Endodermal cell (in vitro differentiated cells): ENCODE measurements around the gene SLC24A2. TPM values are rescaled to one million over a fixed set of nuclear protein-coding genes. Genes with fewer than 3 reads are reported as not detected.

Source experiments
- DNase-seq: peaks from one replicate; pipeline ENCODE4 v3.0.0-alpha.2; 2017
- H3K27ac ChIP-seq: 2 replicates; pipeline ENCODE4 v1.5.1; 2013; ENCODE audit warnings: mild to moderate bottlenecking, low read depth, low read length, moderate library complexity
- H3K27me3 ChIP-seq: 2 replicates; pipeline ENCODE4 v1.6.1; 2013; ENCODE audit warnings: mild to moderate bottlenecking, low read length, moderate library complexity; ENCODE audit not compliant: insufficient read depth, control insufficient read depth, poor library complexity, severe bottlenecking
- H3K36me3 ChIP-seq: 2 replicates; pipeline ENCODE4 v1.7.0; 2013; ENCODE audit warnings: mild to moderate bottlenecking, low read length, moderate library complexity; ENCODE audit not compliant: control insufficient read depth, insufficient read depth
- H3K4me1 ChIP-seq: one replicate; pipeline ENCODE4 v1.7.0; 2013; ENCODE audit warnings: low read length; ENCODE audit not compliant: control insufficient read depth, insufficient read depth
- H3K4me3 ChIP-seq: 2 replicates; pipeline ENCODE4 v1.5.1; 2013; ENCODE audit warnings: mild to moderate bottlenecking, low read length, moderate library complexity
- H3K9ac ChIP-seq: 2 replicates; pipeline ENCODE4 v1.6.1; 2013; ENCODE audit warnings: mild to moderate bottlenecking, low read length, moderate library complexity; ENCODE audit not compliant: poor library complexity, severe bottlenecking; ENCODE audit errors: extremely low read depth
- H3K9me3 ChIP-seq: 2 replicates; pipeline ENCODE4 v1.6.1; 2013; ENCODE audit warnings: mild to moderate bottlenecking, low read length, moderate library complexity; ENCODE audit not compliant: control insufficient read depth
- H3K27ac Mint-ChIP-seq: 2 replicates; pipeline ENCODE4 v1.8.0; 2020; ENCODE audit warnings: mixed read lengths
- H3K27me3 Mint-ChIP-seq: 2 replicates; pipeline ENCODE4 v1.8.0; 2021; ENCODE audit warnings: mild to moderate bottlenecking, mixed read lengths; ENCODE audit not compliant: insufficient read depth
- H3K36me3 Mint-ChIP-seq: 2 replicates; pipeline ENCODE4 v1.8.0; 2020; ENCODE audit warnings: low read depth, mixed read lengths
- H3K4me1 Mint-ChIP-seq: 2 replicates; pipeline ENCODE4 v1.8.0; 2020; ENCODE audit warnings: mixed read lengths
- H3K4me3 Mint-ChIP-seq: 2 replicates; pipeline ENCODE4 v1.8.0; 2020; ENCODE audit warnings: mild to moderate bottlenecking, moderate library complexity, mixed read lengths
- H3K9me3 Mint-ChIP-seq: 2 replicates; pipeline ENCODE4 v1.8.0; 2020; ENCODE audit warnings: mild to moderate bottlenecking, mixed read lengths
- CTCF ChIP-seq: fragments of 200-600 bp; sonication (generic); conservative IDR thresholded peaks from 2 replicates; pipeline ENCODE4 v1.5.0; 2021; ENCODE audit warnings: antibody characterized with exemption, mild to moderate bottlenecking
- WGBS, 2 experiments: methylation state at CpG; one replicate each; pipeline versions ENCODE4 v1.1.5 to v1.1.7; 2013; ENCODE audit warnings: missing lambda C conversion rate in 2 of 2, mixed read lengths in 1 of 2; ENCODE audit not compliant: insufficient coverage in 1 of 2, insufficient read length in 1 of 2; 5-methylcytosine and 5-hydroxymethylcytosine counted together
- total RNA-seq, 2 donors: library from RNA; stranded (reverse); fragmentation: NEBNext Ultra II Directional in 1 of 2; extraction: Animal tissue kit (Norgen Biotek cat#: 25700) in 1 of 2; gene quantifications; 2 replicates in 1 of 2; 3 replicates in 1 of 2; pipeline ENCODE4 v1.2.1, GENCODE V29; 2021

The SLC24A2 gene
- total RNA-seq, 2 donors from 2014 or later = 0.48 to 0.82 TPM

- no peaks in the 10 kb centered on the region for H3K36me3 ChIP-seq
- H3K4me3 Mint-ChIP-seq = no peak overlapping the region
- H3K4me1 ChIP-seq = peaks cover 4% of the 10 kb centered on the region
- peaks cover 3% of the 10 kb centered on the region for H3K27me3 ChIP-seq
- TF ChIP-seq CTCF = no peak
- peaks cover 16% of the 10 kb centered on the region for H3K27me3 Mint-ChIP-seq
- H3K9ac ChIP-seq = no peak overlapping the region
- no peaks in the 10 kb centered on the region for H3K9me3 Mint-ChIP-seq
- WGBS, 2 experiments = 93 to 96% methylated on average over 6 of the region's 6 CpGs
- H3K27ac Mint-ChIP-seq = no peak overlapping the region
- H3K36me3 Mint-ChIP-seq = no peaks in the 10 kb centered on the region
- no peaks in the 10 kb centered on the region for H3K9me3 ChIP-seq
- H3K4me3 ChIP-seq = no peak overlapping the region
- no peak for DNase-seq
- peaks cover 20% of the 10 kb centered on the region for H3K4me1 Mint-ChIP-seq
- H3K27ac ChIP-seq = no peak overlapping the region
Observed at GRCh38 chr9:19800884-19801283, 12.0 kb upstream of the SLC24A2 start.

- Histone ChIP-seq H3K9ac (peak overlapping the region; percentile 48), H3K27me3 (peaks cover 3% of the 10 kb centered on the region), H3K9me3 (no peaks in the 10 kb centered on the region), H3K4me1 (peaks cover 4% of the 10 kb centered on the region), H3K4me3 (peak overlapping the region; percentile 41), H3K36me3 (no peaks in the 10 kb centered on the region), H3K27ac (peak overlapping the region; percentile 40)
- H3K36me3 Mint-ChIP-seq = no peaks in the 10 kb centered on the region
- no peak for TF ChIP-seq CTCF
- no peak overlapping the region for H3K4me3 Mint-ChIP-seq
- H3K4me1 Mint-ChIP-seq = peaks cover 14% of the 10 kb centered on the region
- DNase-seq = peak; percentile 74
- H3K27me3 Mint-ChIP-seq = peaks cover 25% of the 10 kb centered on the region
- 26 to 48% methylated on average over 2 to 3 of the region's 3 CpGs for WGBS, 2 experiments
- H3K27ac Mint-ChIP-seq = peak overlapping the region; percentile 36
- no peaks in the 10 kb centered on the region for H3K9me3 Mint-ChIP-seq
Observed at GRCh38 chr9:19799784-19800183, 10.9 kb upstream of the SLC24A2 start.

DNA sequence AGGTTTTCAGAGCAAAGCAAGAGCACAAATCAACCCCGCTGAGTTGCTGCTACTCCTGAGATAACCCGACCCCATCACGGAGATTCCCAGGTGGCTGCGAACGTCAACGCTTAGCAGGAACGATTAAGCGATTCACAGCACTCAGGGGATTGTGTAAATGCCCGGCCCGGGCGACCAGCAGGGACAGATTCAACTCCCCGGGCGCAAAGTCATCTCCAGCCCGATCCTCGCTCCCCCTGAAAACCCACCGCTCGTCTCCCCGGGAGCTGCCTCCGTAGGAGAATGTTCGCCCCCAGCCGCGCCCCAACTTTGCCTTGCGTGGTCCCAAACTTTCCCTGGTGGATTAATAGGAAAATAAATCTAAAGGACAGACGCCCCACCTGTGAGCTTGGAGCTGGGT lies 685 bp downstream of the SLC24A2 start:
- peak overlapping the region; percentile 60 for H3K4me3 Mint-ChIP-seq
- Histone ChIP-seq H3K4me3 (peak overlapping the region; percentile 77), H3K9me3 (peaks cover 13% of the 10 kb centered on the region), H3K27ac (no peak overlapping the region), H3K9ac (peak overlapping the region; percentile 4), H3K4me1 (peaks cover 3% of the 10 kb centered on the region), H3K27me3 (peaks cover 87% of the 10 kb centered on the region), H3K36me3 (no peaks in the 10 kb centered on the region)
- H3K27ac Mint-ChIP-seq = peak overlapping the region; percentile 48
- DNase-seq = peak; percentile 94
- 0 to 3% methylated on average over 6 to 24 of the region's 24 CpGs for WGBS, 2 experiments
- H3K36me3 Mint-ChIP-seq = no peaks in the 10 kb centered on the region
- H3K4me1 Mint-ChIP-seq = peaks cover 8% of the 10 kb centered on the region
- peaks cover 96% of the 10 kb centered on the region for H3K27me3 Mint-ChIP-seq
- H3K9me3 Mint-ChIP-seq = peaks cover 10% of the 10 kb centered on the region
- no peak for TF ChIP-seq CTCF
